ENCODE results near the gene TRIM17. TPM values are rescaled to one million over a fixed set of nuclear protein-coding genes. Genes with fewer than 3 reads are reported as not detected.
A peak's percentile ranks its signal among the peaks of the same experiment; 100 is the strongest.

The TRIM17 gene
- total RNA-seq, 2 experiments from 2014 or later: 0.13 TPM; not detected in 1

DNA sequence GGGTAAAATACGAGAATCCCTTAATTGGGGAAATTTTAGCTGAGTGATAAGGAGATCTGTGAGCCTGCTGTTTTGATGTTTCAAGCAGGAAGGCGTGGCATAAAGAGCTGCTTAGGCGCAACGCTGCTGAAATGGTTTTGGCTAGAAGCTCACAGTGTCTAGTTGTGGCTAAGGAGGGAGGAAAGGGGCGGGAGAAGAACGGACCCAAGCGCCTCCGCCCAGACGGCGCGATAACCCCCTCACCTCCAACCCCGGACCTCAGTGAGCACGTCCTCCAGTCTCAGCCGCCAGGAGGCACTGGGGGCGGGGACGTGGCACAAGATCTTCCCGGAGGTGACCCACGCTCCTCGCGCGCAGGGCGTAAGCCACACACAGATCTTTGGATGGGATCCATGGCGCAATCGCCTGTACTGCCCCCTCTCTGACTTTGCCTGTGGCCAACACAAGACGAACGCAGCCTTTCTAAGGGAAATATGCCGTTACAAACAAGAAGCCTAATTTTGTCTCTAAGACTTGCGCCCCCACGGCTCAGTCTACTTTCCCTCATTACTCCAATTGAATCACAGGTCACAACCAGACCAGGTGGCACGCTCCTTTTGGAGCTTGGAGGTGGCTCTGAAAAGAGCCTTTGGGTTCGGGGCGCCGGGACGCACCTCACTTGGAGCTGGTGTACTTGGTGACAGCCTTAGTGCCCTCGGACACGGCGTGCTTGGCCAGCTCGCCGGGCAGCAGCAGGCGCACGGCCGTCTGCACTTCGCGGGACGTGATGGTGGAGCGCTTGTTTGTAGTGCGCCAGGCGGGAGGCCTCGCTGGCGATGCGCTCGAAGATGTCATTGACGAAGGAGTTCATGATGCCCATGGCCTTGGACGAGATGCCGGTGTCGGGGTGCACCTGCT is 47.1 kb upstream of the TRIM17 start:
- ChIA-PET CTCF (ENCODE audit: unreplicated experiment) (no interaction called here), POLR2A (interaction anchor here (0.6 to 3.8 kb wide), 7 partner anchors 8 to 209 kb away, joined by 3 to 49 read pairs (median 28); partner anchors contain the start of gene RNF187)
- H4K20me1 ChIP-seq (ENCODE audit: insufficient read depth, low read length): no peaks in the 10 kb centered on the region; the same call in 1 of the 2 replicates
- H3K79me2 ChIP-seq (ENCODE audit: insufficient read depth, low read depth, low read length): peaks cover 45% of the 10 kb centered on the region; the same call in 1 of the 2 replicates
- H3K9me2 ChIP-seq (ENCODE audit: insufficient read depth, low read length): no peaks in the 10 kb centered on the region
- intact Hi-C loops (cut with micrococcal nuclease; ENCODE audit: unreplicated experiment): loop anchor here (1.0 kb wide), 1 partner anchor 23 kb away; the partner anchor contains the start of gene RNF187
- H2AFZ ChIP-seq (ENCODE audit: low read length): no peak overlapping the region
- H3K4me1 ChIP-seq (ENCODE audit: insufficient read depth, low read length, poor library complexity, severe bottlenecking): peaks cover 58% of the 10 kb centered on the region
- H3K27ac ChIP-seq (ENCODE audit: low read depth, low read length, poor library complexity, severe bottlenecking): peak overlapping the region; percentile 95
- DNase-seq (ENCODE audit: low spot score): peak; percentile 95
- H3K4me3 ChIP-seq (ENCODE audit: low read depth, low read length, poor library complexity, severe bottlenecking): peak overlapping the region; percentile 95
- H3K4me2 ChIP-seq (ENCODE audit: low read length): peak overlapping the region; percentile 91
- no peaks in the 10 kb centered on the region for H3K36me3 ChIP-seq (ENCODE audit: insufficient read depth, low read length)
- no peaks in the 10 kb centered on the region for H3K9me3 ChIP-seq (ENCODE audit: low read length)
- TF ChIP-seq, protein P1, sequence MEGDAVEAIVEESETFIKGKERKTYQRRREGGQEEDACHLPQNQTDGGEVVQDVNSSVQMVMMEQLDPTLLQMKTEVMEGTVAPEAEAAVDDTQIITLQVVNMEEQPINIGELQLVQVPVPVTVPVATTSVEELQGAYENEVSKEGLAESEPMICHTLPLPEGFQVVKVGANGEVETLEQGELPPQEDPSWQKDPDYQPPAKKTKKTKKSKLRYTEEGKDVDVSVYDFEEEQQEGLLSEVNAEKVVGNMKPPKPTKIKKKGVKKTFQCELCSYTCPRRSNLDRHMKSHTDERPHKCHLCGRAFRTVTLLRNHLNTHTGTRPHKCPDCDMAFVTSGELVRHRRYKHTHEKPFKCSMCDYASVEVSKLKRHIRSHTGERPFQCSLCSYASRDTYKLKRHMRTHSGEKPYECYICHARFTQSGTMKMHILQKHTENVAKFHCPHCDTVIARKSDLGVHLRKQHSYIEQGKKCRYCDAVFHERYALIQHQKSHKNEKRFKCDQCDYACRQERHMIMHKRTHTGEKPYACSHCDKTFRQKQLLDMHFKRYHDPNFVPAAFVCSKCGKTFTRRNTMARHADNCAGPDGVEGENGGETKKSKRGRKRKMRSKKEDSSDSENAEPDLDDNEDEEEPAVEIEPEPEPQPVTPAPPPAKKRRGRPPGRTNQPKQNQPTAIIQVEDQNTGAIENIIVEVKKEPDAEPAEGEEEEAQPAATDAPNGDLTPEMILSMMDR (conservative IDR thresholded peaks at IDR 0.05; ENCODE audit: low read length): peak; percentile 53; the same call in 1 of the 2 replicates
- TF ChIP-seq EZH2phosphoT487 (IDR thresholded peaks at IDR 0.05; ENCODE audit: borderline replicate concordance, low read depth, low read length): no peak
- BruUV-seq (replicated peaks): TSS peak; percentile 76

DNA sequence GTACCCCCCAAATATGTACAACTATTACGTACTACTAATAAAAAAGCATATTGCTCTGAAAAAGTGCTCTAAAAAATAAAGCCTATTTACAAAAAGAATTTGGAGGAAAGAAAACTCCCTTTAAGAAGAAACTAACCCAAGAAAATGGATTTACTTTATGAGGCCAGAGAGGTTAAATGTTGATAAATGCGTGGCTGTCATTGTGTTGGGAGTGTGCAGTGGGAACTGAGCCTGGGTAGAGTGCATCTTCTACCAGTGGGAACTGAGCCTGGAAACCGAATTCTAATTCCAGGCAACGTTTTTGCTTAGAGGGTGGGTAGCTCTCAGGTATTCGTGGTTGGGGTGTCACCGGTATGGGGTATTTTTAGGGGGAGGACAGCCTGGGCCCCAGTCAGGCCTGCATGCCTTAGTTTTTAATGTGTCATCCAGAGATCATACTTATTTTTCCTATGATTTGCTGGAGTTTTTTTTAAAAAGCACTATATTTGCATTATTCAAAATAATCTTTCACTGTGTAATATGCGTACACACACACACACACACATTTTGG is 46.4 kb upstream of the TRIM17 start:
- H3K36me3 ChIP-seq (ENCODE audit: insufficient read depth, low read length): no peaks in the 10 kb centered on the region
- no peaks in the 10 kb centered on the region for H3K9me2 ChIP-seq (ENCODE audit: insufficient read depth, low read length)
- H3K4me3 ChIP-seq (ENCODE audit: low read depth, low read length, poor library complexity, severe bottlenecking): peak overlapping the region; percentile 95
- no peak for DNase-seq (ENCODE audit: low spot score)
- H3K4me1 ChIP-seq (ENCODE audit: insufficient read depth, low read length, poor library complexity, severe bottlenecking): peaks cover 58% of the 10 kb centered on the region
- intact Hi-C loops (cut with micrococcal nuclease; ENCODE audit: unreplicated experiment): no loop called here
- no peaks in the 10 kb centered on the region; the same call in 1 of the 2 replicates for H4K20me1 ChIP-seq (ENCODE audit: insufficient read depth, low read length)
- H3K4me2 ChIP-seq (ENCODE audit: low read length): peak overlapping the region; percentile 91
- CTCF ChIA-PET (ENCODE audit: unreplicated experiment): no interaction called here
- BruUV-seq (replicated peaks): no TSS peak
- peaks cover 45% of the 10 kb centered on the region; the same call in 1 of the 2 replicates for H3K79me2 ChIP-seq (ENCODE audit: insufficient read depth, low read depth, low read length)
- H2AFZ ChIP-seq (ENCODE audit: low read length): no peak overlapping the region
- H3K27ac ChIP-seq (ENCODE audit: low read depth, low read length, poor library complexity, severe bottlenecking): peak overlapping the region; percentile 95
- no peaks in the 10 kb centered on the region for H3K9me3 ChIP-seq (ENCODE audit: low read length)
- POLR2A ChIA-PET: interaction anchor here (0.6 to 3.8 kb wide), 7 partner anchors 7 to 208 kb away, joined by 3 to 49 read pairs (median 28); partner anchors contain the start of gene RNF187
- TF ChIP-seq, protein P1 (conservative IDR thresholded peaks at IDR 0.05; ENCODE audit: low read length): no peak
- TF ChIP-seq EZH2phosphoT487 (IDR thresholded peaks at IDR 0.05; ENCODE audit: borderline replicate concordance, low read depth, low read length): no peak
